Colon (tissue), 2 donors: ENCODE results near the gene SYNRG.

ENCODE experiments used
- FAIRE-seq: peaks from 2 replicates; lab custom pipeline; 2012; peaks lifted over from hg19 to GRCh38; lab: Jason Lieb, UNC
- donor health status: control.
- donor health status: control.

The SYNRG gene

DNA sequence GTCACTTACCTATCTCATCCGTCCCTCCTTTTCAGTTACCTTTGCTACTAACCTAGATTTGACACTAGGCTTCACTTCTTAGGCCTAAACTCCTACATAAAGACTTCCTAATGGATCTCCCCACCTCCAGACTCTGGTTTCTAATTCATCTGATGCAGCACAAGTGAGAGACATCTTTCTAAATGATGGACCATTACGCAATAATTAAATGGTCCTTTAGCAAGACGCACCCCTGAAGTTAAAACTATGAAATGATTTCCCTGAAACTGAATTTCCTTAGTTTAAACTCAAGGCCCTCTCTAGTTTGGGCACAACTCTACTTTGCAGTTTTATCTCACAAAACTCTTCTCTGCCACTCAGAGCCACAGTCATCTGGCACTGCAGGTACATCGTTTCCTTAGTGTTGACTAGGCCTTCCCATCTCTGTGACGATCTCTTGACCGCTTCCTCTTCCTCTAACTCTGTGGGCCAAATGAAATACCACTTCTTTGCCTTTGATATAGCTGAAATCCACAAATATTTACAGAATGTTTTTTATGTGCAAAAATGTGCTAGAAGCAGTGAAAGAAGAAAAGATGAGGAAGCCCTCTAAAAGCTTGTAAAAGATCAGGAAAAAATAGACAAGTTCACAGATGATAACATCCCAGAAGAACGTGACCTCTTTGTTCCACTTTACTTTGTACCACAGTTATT lies 3.3 kb downstream of the SYNRG start:
- FAIRE-seq, result no peak

- FAIRE-seq, result no peak
Observed at GRCh38 chr17:37605081-37605480, 4.1 kb downstream of the SYNRG start.

GRCh38 chr17:37604556-37604955 lies 4.7 kb downstream of the SYNRG start:
- no peak for FAIRE-seq

DNA sequence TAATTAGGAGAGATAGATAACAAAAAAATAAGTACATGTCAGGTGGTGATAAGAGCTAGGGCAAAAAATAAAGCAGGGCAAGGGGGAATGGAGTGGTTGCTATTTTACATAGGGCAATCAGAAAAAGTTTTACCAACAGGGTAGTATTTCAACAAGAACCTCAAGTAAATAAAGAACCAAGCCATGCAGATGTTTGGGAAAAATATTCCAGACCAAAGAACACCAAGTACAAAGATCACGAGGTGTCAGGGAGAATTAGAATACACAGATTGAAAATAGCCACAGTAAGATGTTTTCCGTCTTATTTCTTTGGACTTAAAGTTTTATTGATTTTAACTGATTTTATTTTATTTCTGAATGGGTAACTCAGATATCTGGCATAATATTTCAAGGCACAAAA lies 11.1 kb downstream of the SYNRG start:
- FAIRE-seq, result no peak

- FAIRE-seq, result no peak
Observed at GRCh38 chr17:37592291-37592690, 16.9 kb downstream of the SYNRG start.

GRCh38 chr17:37585066-37585465 lies 24.2 kb downstream of the SYNRG start:
- no peak for FAIRE-seq

- FAIRE-seq, result no peak
Observed at GRCh38 chr17:37576281-37576680, 32.9 kb downstream of the SYNRG start.

DNA sequence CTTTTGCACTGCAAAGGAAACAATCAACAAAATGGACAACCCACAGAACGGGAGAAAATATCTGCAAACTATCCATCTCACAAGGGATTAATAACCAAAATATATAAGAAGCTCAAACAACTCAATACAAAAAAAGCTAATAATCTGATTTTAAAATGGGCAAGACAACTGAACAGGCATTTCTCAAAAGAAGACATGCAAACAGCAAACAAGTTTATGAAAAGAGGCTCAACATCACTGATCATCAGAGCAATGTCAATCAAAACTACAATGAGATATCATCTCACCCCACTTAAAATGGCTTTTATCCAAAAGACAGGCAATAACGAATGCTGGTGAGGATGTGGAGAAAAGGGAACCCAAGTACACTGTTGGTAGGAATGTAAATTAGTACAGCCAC lies 34.8 kb downstream of the SYNRG start:
- no peak for FAIRE-seq

DNA sequence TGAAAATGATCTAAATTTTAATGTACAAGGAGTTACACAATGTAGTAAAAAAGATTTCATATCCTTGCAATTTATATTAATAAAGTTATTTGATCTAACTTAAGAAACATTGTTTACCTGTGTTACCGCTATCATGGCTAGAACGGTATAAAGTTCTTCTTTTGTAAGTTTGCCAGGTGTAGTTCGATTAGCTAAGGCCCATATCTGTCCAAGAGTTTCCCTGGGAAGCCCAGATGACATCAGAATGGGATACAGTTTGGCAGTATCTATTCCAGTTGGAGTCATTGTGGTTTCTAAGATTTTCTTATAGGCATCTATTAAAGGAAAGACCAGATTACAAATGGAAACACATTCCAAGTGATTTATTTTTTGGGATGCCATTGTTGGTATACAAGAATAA lies 37.5 kb downstream of the SYNRG start:
- FAIRE-seq, result no peak

GRCh38 chr17:37570527-37571093 lies 38.6 kb downstream of the SYNRG start:
- FAIRE-seq, result no peak

DNA sequence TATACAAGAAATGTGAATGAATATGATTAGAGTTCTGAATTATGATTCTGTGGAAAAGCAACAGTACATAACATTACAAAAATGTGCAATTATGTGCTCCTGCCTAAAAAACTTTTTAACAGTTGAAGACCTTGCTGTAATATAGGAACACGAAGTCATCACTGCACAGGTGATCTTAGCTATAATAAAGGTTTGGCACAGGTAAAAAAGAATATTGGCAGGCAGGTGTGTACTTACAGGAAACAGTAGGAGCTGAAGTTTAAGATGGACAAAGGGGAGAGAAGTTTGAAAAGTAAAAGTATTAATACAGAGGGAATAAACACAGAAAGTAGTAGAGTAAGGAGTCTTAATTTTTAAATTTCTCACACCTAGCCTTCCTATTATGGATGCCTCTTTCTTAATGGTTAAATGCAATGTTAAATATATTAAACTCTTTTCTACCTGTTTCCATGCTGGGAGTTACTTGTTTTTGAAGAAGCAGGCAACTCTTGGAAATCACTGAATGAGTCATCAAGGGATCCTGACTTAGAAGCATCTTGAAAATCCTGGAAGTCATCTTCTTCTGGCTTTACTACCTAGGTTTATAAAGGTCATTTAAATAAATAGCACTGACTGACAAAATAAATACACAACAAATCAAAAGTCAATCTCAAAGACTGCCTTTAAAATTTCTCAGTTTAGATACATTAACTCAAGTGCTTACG lies 40.7 kb downstream of the SYNRG start:
- no peak for FAIRE-seq

DNA sequence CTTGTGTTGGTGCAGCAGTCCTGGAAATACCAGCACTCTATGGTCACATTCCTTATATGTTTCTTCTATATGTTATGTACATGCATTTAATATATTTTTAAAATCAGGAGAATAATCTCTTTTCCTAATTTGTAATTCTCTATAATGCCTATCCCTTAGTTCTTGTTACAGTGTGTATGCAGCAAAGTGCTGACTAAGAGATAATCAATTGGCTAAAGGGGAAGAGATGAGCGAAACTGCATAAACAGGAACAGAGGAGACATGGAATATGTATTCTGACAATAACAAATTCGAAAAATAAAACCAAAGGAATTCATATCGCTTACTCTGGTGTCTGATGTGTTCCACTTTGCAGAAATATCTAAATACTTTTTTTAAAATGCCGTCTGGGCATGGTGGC lies 41.7 kb downstream of the SYNRG start:
- FAIRE-seq, result no peak

DNA sequence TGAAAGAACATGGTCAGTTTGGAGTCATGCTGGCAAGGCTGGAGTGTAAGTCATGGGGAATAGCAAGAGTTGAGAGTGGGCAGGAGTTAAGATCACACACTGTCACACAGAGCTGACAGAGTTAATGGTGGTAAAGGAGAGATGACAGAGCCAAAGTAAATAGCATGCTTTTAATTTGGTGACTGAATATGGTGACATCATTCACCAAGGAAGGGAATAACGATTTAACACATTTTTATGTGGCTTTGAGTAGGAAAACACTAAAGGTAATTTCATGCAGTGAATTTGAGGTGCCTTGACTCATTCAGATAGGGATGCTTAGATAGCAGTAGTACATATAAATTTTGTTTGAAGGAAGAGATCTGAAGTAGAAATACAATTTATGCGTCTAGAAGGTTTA lies 42.1 kb downstream of the SYNRG start:
- no peak for FAIRE-seq

DNA sequence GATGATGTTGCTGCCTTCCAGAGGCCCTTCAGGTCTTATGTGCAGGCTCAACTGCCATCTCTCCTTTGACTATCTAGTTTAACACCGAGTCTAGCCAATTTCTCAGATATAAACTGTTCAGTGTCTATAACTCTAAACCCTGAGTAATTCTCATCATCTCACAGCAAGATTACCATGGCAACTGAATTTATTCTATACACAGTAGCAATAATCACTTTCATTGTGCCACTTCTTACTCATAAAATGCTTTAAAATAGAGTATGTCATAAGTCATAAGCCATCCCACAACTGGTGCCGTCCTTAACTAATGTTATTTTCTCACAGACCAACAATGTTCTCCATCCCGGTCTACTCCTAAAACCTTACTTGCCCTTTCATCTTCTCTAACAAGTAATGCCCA lies 45.0 kb downstream of the SYNRG start:
- no peak for FAIRE-seq

DNA sequence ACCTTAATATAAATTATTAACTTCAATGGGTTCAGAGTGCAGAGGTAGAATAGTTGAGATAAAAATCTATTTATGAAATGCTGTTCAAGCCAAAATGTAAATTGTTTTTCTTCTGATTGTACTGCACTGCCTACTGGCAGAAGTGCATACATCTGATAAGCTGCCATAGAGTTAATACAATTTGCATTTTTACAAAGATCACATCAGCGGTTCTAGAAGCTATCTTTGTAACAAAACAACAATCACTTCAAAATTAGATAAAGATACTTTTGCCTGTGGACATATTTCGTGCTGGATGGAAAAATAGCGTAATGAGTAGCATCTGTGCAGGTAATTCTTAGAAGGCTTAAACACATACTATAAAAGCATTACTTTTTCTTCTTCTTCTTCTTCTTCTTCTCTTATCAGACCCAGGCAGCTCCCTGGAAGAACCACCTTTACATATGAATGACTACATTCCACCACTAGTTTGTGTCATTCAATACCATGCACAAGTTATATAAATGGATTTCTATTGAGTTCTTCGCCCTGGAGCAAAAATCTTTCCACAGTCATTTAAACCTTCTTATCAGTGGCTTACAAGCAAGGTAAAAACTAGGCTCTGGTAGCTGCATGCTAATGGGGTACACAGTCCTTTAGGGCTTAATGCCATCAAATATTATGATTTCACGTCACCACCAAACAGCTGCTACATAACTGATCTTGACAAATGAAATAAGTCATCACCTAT lies 47.0 kb downstream of the SYNRG start:
- no peak for FAIRE-seq

DNA sequence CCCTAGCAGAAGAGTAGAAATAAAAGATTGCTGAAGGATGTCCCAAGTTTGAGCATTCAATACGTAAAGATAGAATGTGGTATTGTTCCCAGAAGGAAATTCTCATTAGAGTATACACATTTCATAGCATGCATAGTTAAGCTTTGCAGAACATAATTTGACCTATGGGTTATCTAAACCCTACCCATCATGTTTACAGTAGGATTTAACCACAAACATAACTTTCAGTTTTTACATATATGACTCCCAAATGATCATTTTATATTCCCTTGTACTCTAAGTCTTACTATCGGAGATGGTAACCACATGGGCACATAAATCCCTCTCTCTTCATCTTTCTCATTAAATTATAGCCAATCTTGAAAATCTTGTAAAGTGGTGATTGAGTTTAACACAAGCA lies 50.9 kb downstream of the SYNRG start:
- no peak for FAIRE-seq

DNA sequence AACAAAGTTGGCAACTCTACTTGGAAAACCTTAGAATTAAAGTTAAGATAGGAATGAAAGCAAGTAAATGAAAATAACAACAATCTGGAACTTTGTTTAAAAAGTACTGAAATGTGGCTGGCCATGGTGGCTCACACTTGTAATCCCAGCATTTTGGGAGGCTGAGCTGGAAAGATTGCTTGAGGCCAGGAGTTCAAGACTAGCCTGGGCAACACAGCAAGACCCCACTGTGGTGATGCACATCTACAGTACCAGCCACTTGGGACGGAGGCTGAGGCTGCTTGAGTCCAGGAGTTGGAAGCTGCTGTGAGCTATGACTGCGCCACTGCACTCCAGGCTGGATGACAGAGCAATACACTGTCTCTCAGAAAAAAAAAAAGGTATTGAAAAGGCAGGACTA lies 51.7 kb downstream of the SYNRG start:
- no peak for FAIRE-seq

DNA sequence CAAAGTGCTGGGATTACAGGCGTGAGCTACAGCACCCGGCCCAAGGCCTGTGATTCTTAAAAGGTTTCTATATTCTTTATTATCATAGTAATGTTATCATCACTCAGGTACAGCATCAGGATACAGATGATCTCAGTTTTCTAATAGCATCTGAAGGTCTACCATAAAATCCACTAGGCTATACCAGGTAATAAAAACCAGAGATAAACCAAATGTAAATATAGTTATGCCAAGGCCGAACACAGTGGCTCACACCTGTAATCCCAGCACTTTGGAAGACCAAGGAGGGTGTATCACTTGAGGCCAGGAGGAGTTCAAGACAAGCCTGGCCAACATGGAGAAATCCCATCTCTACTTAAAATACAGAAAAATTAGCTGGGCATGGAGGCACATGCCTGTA lies 53.8 kb downstream of the SYNRG start:
- FAIRE-seq, result no peak

GRCh38 chr17:37553401-37553966 lies 55.7 kb downstream of the SYNRG start:
- no peak for FAIRE-seq

- FAIRE-seq, result no peak
Observed at GRCh38 chr17:37551788-37552187, 57.4 kb downstream of the SYNRG start.

DNA sequence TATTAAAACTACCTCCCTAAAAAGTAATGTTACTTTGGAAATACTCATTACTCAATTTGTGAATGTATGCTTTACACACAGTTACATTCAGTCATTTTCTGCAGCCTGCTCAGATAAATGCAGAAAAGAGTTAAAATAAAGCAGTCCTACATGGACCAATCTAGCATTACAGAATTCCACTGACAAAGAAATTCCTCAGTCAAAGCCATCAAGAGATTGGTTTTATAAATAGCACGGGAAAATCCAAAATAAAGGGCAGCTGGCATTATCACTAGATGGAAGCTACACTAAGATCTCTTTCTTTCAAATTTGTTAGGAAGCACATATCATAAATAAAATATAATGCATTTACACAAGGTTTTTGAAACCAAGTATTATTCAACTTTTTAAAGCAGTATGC lies 61.2 kb downstream of the SYNRG start:
- no peak for FAIRE-seq

GRCh38 chr17:37546302-37546701 lies 62.9 kb downstream of the SYNRG start:
- FAIRE-seq, result no peak

GRCh38 chr17:37545486-37545885 lies 63.7 kb downstream of the SYNRG start:
- FAIRE-seq, result no peak
